Esophagus squamous epithelium (tissue), 4 donors: ENCODE results near the gene KRTAP10-9.

Experiments used
- CTCF ChIP-seq, 6 experiments: fragments of 450-650 bp in 4 of 6; fragments of 200-600 bp in 2 of 6; sonication (generic) in 2 of 6; IDR thresholded peaks; one replicate each; pipeline ENCODE4 v1.5.1; 2016 to 2019; ENCODE audit warnings: antibody characterized with exemption in 6 of 6, mild to moderate bottlenecking in 4 of 6, moderate library complexity in 4 of 6
- POLR2A ChIP-seq, 4 donors: fragments of 450-650 bp; IDR thresholded peaks; one replicate each; pipeline ENCODE4 v1.6.1; 2017; ENCODE audit warnings: antibody characterized with exemption in 4 of 4, mild to moderate bottlenecking in 4 of 4, moderate library complexity in 3 of 4

GRCh38 chr21:44656868-44657267 is 30.0 kb downstream of the KRTAP10-9 start:
- TF ChIP-seq POLR2A (IDR thresholded peaks at IDR 0.05), result no peak
- no peak for TF ChIP-seq CTCF (IDR thresholded peaks at IDR 0.05)
